SK-N-SH treated with all-trans-retinoic acid at 6 μM for 48 hours (cell line): ENCODE results near the gene MPC1.
"Not testable (repeated sequence)": the region's sequence is repeated elsewhere in the genome, so short reads cannot be mapped to it uniquely, and the experiment has no call there.

Source experiments
- ATAC-seq: fragments of 200-7000 bp; cut with Tn5 transposase; 3 replicates; pipeline ENCODE4 v1.9.1; 2020; ENCODE audit warnings: mild to moderate bottlenecking, moderate library complexity
- ARNTL ChIP-seq: fragments of 450-650 bp; formaldehyde crosslinking; IDR thresholded peaks from 2 replicates; pipeline ENCODE4 v1.5.0; 2020; ENCODE audit warnings: low read depth, mild to moderate bottlenecking, moderate library complexity, borderline replicate concordance
- BACH2 ChIP-seq: fragments of 250-450 bp; sonication (Bioruptor Pico); IDR thresholded peaks from 2 replicates; pipeline ENCODE4 v1.9.0; 2021; ENCODE audit warnings: mild to moderate bottlenecking, borderline replicate concordance
- CSDC2 ChIP-seq: fragments of 250-450 bp; sonication (Bioruptor Pico); IDR thresholded peaks from 2 replicates; pipeline ENCODE4 v1.5.0; 2020; ENCODE audit warnings: mild to moderate bottlenecking, moderate library complexity
- ESRRG ChIP-seq: fragments of 250-450 bp; sonication (Bioruptor Pico); IDR thresholded peaks from 2 replicates; pipeline ENCODE4 v1.6.1; 2021; ENCODE audit warnings: mild to moderate bottlenecking
- GLIS3 ChIP-seq: fragments of 250-450 bp; sonication (Bioruptor Pico); IDR thresholded peaks from 2 replicates; pipeline ENCODE4 v1.5.0; 2020; ENCODE audit warnings: mild to moderate bottlenecking, moderate library complexity
- ISL1 ChIP-seq: fragments of 250-450 bp; sonication (Bioruptor Pico); IDR thresholded peaks from 2 replicates; pipeline ENCODE4 v2.1.2; 2022; ENCODE audit warnings: mild to moderate bottlenecking, moderate library complexity
- OSR1 ChIP-seq: fragments of 250-450 bp; sonication (Bioruptor Pico); IDR thresholded peaks from 2 replicates; pipeline ENCODE4 v1.8.0; 2022; ENCODE audit warnings: moderate library complexity, mild to moderate bottlenecking, inconsistent platforms
- POU6F1 ChIP-seq: fragments of 250-450 bp; sonication (Bioruptor Pico); IDR thresholded peaks from 2 replicates; pipeline ENCODE4 v1.8.0; 2021; ENCODE audit warnings: low read depth, mild to moderate bottlenecking, moderate library complexity, borderline replicate concordance
- PPARA ChIP-seq: fragments of 250-450 bp; sonication (Bioruptor Pico); IDR thresholded peaks from 2 replicates; pipeline ENCODE4 v1.5.0; 2020; ENCODE audit warnings: mild to moderate bottlenecking, borderline replicate concordance
- RARB ChIP-seq: fragments of 250-450 bp; sonication (Bioruptor Pico); IDR thresholded peaks from 2 replicates; pipeline ENCODE4 v1.8.0; 2021; ENCODE audit warnings: mild to moderate bottlenecking, moderate library complexity
- SNAI2 ChIP-seq: fragments of 250-450 bp; sonication (Bioruptor Pico); IDR thresholded peaks from 2 replicates; pipeline ENCODE4 v1.5.0; 2020; ENCODE audit warnings: mild to moderate bottlenecking, moderate library complexity
- TOX ChIP-seq: fragments of 250-450 bp; sonication (Bioruptor Pico); IDR thresholded peaks from 2 replicates; pipeline ENCODE4 v1.8.0; 2021; ENCODE audit warnings: mild to moderate bottlenecking, moderate library complexity, borderline replicate concordance
- TSHZ2 ChIP-seq: fragments of 250-450 bp; sonication (Bioruptor Pico); IDR thresholded peaks from 2 replicates; pipeline ENCODE4 v1.5.0; 2020; ENCODE audit warnings: mild to moderate bottlenecking, moderate library complexity
- ZC3H10 ChIP-seq: fragments of 250-450 bp; sonication (Bioruptor Pico); IDR thresholded peaks from 2 replicates; pipeline ENCODE4 v1.5.1; 2021; ENCODE audit warnings: mild to moderate bottlenecking, moderate library complexity
- ZFP3 ChIP-seq: fragments of 250-450 bp; sonication (Bioruptor Pico); IDR thresholded peaks from 2 replicates; pipeline ENCODE4 v1.5.0; 2020; ENCODE audit warnings: mild to moderate bottlenecking, moderate library complexity
- ZFP30 ChIP-seq: fragments of 450-650 bp; formaldehyde crosslinking; IDR thresholded peaks from 2 replicates; pipeline ENCODE4 v1.5.0; 2022; ENCODE audit warnings: mild to moderate bottlenecking, moderate library complexity
- ZNF565 ChIP-seq: fragments of 450-650 bp; formaldehyde crosslinking; conservative IDR thresholded peaks from 2 replicates; pipeline ENCODE4 v1.5.0; 2020; ENCODE audit warnings: low read depth, mild to moderate bottlenecking, moderate library complexity
- ZNF70 ChIP-seq: fragments of 450-650 bp; formaldehyde crosslinking; IDR thresholded peaks from 2 replicates; pipeline ENCODE4 v1.5.0; 2020; ENCODE audit warnings: mild to moderate bottlenecking, moderate library complexity
- TF ChIP-seq, protein P1 (sequence below): fragments of 250-450 bp; sonication (Bioruptor Pico); IDR thresholded peaks from 2 replicates; pipeline ENCODE4 v1.8.0; 2020; ENCODE audit warnings: mild to moderate bottlenecking, moderate library complexity, borderline replicate concordance
- TF ChIP-seq, protein P2 (sequence below): fragments of 250-450 bp; sonication (Bioruptor Pico); IDR thresholded peaks from 2 replicates; pipeline ENCODE4 v1.5.1; 2021; ENCODE audit warnings: mild to moderate bottlenecking, moderate library complexity

The MPC1 gene

DNA sequence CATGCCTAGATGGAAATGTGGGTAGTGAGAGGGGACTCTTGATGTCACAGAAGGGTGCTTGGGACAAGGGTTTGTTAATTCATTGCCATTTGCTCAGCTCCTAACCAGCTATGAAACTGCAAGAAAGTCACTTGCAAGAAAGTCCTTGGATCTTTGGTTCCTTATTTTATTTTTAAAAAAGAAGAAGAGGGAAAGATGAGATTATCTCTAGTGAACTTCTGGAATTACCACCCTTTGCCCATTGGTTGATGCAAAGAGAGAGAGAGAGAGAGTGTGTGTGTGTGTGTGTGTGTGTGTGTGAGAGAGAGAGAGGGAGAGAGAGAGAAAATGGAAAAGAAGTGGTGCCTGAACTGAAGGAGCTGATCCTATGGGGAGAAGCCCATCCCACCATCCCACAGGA, 35.8 kb downstream of the MPC1 start (continued):
- TF ChIP-seq BACH2 (CRISPR knock-in tag) (no peak), ZFP3 (CRISPR knock-in tag) (no peak), PPARA (CRISPR knock-in tag) (no peak), TOX (CRISPR knock-in tag) (no peak)

GRCh38 chr6:166346449-166346848, 36.3 kb downstream of the MPC1 start:
- TF ChIP-seq, protein P1, sequence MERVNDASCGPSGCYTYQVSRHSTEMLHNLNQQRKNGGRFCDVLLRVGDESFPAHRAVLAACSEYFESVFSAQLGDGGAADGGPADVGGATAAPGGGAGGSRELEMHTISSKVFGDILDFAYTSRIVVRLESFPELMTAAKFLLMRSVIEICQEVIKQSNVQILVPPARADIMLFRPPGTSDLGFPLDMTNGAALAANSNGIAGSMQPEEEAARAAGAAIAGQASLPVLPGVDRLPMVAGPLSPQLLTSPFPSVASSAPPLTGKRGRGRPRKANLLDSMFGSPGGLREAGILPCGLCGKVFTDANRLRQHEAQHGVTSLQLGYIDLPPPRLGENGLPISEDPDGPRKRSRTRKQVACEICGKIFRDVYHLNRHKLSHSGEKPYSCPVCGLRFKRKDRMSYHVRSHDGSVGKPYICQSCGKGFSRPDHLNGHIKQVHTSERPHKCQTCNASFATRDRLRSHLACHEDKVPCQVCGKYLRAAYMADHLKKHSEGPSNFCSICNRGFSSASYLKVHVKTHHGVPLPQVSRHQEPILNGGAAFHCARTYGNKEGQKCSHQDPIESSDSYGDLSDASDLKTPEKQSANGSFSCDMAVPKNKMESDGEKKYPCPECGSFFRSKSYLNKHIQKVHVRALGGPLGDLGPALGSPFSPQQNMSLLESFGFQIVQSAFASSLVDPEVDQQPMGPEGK = no peak
- no peak for TF ChIP-seq ZNF70 (CRISPR knock-in tag)
- no peak for TF ChIP-seq ZFP30
- no peak for TF ChIP-seq ISL1 (CRISPR knock-in tag)
- no peak for TF ChIP-seq POU6F1
- no peak for TF ChIP-seq ARNTL (CRISPR knock-in tag)
- no peak for TF ChIP-seq ZC3H10 (CRISPR knock-in tag)
- TF ChIP-seq BACH2 (CRISPR knock-in tag) = no peak
- TF ChIP-seq SNAI2 (CRISPR knock-in tag) = no peak
- no peak for TF ChIP-seq RARB
- TF ChIP-seq ZFP3 (CRISPR knock-in tag) = no peak
- no peak for ATAC-seq

DNA sequence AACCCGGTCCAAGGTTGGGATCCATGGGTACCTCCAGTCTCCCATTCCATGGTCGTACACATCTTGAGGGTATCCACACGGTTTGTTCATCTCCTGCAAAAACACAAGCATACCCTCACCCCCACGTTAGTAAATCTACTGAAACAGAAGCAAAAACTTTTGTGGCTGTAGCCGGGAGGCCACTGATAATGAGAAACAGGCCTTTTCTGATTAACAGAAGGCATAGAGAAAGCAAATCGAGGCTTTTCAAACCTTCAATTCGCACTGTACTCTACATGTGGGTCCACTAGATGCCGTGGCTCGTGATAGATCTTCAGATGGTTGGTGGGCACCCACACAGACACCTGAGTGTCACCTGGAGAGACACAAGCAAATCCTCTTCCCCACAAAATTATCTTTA, 37.1 kb downstream of the MPC1 start:
- not testable (repeated sequence) for ATAC-seq

DNA sequence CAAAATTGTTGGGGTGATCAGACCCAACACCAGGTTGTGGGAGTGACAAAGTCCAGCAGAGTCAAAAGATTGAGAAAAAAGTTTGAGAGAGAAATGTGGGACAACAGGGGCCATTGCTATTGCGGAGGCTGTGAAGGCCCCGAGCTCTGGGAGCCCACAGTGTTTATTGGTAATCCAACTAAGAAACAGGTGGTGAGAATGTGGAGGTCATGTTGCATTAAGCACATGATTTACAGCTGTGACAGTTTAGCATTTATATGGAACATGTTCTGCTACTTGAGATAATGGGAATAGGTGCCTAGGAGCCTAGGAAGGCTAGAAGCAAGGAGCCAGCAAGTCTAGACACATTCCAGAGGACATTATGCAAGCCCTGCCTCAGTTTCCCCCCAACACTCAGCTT, 37.8 kb downstream of the MPC1 start:
- ATAC-seq = not testable (repeated sequence)

DNA sequence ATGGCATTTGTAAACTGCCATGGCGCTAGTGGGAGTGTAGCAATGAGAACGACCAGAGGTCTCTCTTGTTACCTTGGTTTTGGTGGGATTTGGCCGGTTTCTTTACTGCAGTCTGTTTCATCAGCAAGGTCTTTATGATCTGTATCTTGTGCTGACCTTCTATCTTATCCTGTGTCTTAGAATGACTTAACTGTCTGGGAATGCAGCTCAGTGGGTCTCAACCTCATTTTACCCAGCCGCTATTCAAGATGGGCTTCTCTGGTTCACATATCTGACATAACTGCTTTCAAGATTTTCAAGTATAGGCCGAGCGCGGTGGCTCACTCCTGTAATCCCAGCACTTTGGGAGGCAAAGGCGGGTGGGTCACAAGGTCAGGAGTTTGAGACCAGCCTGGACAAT, 38.5 kb downstream of the MPC1 start:
- ATAC-seq = no peak
- TF ChIP-seq, protein P2, sequence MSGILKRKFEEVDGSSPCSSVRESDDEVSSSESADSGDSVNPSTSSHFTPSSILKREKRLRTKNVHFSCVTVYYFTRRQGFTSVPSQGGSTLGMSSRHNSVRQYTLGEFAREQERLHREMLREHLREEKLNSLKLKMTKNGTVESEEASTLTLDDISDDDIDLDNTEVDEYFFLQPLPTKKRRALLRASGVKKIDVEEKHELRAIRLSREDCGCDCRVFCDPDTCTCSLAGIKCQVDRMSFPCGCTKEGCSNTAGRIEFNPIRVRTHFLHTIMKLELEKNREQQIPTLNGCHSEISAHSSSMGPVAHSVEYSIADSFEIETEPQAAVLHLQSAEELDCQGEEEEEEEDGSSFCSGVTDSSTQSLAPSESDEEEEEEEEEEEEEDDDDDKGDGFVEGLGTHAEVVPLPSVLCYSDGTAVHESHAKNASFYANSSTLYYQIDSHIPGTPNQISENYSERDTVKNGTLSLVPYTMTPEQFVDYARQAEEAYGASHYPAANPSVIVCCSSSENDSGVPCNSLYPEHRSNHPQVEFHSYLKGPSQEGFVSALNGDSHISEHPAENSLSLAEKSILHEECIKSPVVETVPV (CRISPR knock-in tag) = no peak
- TF ChIP-seq RARB (no peak), ZNF565 (CRISPR knock-in tag) (no peak), CSDC2 (CRISPR knock-in tag) (no peak), POU6F1 (no peak), ZFP3 (CRISPR knock-in tag) (no peak), ARNTL (CRISPR knock-in tag) (no peak), OSR1 (CRISPR knock-in tag) (no peak), ISL1 (CRISPR knock-in tag) (no peak), SNAI2 (CRISPR knock-in tag) (no peak), TSHZ2 (CRISPR knock-in tag) (no peak), GLIS3 (no peak), ZC3H10 (CRISPR knock-in tag) (no peak), ZNF70 (CRISPR knock-in tag) (no peak), ESRRG (CRISPR knock-in tag) (no peak), TOX (CRISPR knock-in tag) (no peak)
- TF ChIP-seq, protein P1 = no peak
